Stimulated activated CD8-positive, alpha-beta memory T cell treated with anti-CD3 and anti-CD28 coated beads, Interleukin-4, amount 100 ng/mL, for 4 hours (primary cell): ENCODE results near the gene MYO5C.
"Not testable (repeated sequence)": the region's sequence is repeated elsewhere in the genome, so short reads cannot be mapped to it uniquely, and the experiment has no call there.

ENCODE experiments used
- DNase-seq, 2 donors: peaks; one replicate each; pipeline ENCODE4 v3.0.0-alpha.2; 2020; ENCODE audit warnings: low read depth in 2 of 2, low spot score in 1 of 2

MYO5C gene

GRCh38 chr15:52179278-52180195 lies 116.1 kb downstream of the MYO5C start:
- peak; percentile 70 to 73 for DNase-seq

GRCh38 chr15:52178765-52179164 lies 116.8 kb downstream of the MYO5C start:
- no peak for DNase-seq

- no peak for DNase-seq
These were observed 122.7 kb downstream of the MYO5C start for GRCh38 chr15:52172869-52173268.

DNA sequence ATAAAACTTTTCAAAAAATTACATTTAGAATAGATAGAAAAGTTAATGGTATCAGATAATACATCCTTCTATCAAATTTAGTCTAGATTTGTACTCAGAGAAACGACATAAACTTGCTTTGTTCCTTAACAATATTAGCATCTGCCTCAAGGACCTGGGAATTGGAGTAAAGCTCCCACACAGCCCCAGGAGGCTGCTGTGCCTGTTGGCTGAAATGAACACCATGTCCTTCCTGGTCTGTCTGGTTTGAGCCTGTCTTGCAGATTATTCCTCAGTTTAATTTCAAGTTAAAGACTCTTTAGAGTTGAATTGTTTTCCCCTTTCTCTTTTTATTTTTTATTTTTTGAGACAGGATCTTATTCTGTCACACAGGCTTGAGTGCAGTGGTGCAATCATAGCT lies 123.8 kb downstream of the MYO5C start:
- DNase-seq = no peak

GRCh38 chr15:52171386-52171785 lies 124.2 kb downstream of the MYO5C start:
- DNase-seq = no peak

DNA sequence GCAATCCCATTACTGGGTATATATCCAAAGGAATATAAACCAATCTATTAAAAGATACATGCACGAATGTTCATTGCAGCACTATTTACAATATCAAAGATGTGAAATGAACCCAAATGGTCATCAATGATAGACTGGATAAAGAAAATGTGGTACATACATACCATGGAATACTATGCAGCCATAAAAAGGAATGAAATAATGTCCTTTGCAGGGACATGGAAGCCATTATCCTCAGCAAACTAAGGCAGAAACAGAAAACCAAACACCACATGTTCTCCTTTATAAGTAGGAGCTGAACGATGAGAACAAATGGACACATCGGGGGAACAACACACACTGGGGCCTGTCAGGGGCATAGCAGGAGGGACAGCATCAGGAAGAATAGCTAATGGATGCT lies 125.4 kb downstream of the MYO5C start:
- not testable (repeated sequence) for DNase-seq

GRCh38 chr15:52165494-52166131 lies 130.0 kb downstream of the MYO5C start:
- DNase-seq = not testable (repeated sequence)

- DNase-seq = no peak
These were observed 130.9 kb downstream of the MYO5C start for GRCh38 chr15:52164631-52165265.

DNA sequence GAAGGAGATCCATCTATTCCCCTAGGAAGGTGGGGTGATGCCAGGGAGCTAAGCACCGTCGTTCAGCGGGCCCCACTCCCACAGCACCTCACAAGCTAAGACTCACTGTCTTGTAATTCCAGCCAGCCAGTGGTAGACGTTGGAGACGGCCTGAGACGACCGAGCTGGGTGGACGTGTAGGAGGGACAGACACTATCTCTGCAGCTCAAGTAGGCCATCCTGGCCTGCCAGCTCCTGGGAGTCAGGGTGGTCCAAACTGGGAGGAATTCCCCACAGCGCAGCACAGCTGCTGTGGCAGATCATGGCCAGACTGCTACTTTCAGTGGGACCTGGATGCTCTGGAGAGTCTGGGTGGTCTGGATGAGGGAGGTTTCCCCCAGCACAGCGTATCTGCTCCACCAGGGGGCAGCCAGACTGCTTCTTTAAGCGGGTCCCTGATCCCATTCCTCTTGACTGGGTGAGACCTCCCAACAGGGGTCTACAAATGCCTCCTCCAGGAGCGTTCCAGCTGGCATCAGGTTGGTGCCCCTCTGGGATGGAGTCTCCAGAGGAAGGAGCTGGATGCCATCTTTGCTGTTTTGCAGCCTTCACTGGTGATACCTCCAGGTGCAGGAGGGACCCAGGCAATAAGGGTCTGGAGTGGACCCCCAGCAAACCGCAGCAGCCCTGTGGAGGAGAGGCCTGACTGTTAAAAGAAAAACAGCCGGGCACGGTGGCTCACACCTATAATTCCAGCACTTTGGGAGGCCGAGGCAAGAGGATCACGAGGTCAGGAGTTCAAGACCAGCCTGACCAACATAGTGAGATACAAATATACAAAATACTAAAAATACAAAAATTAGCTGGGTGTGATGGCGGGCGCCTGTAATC lies 132.0 kb downstream of the MYO5C start:
- DNase-seq = no peak

- no peak for DNase-seq
These were observed 132.7 kb downstream of the MYO5C start for GRCh38 chr15:52162876-52163275.

DNA sequence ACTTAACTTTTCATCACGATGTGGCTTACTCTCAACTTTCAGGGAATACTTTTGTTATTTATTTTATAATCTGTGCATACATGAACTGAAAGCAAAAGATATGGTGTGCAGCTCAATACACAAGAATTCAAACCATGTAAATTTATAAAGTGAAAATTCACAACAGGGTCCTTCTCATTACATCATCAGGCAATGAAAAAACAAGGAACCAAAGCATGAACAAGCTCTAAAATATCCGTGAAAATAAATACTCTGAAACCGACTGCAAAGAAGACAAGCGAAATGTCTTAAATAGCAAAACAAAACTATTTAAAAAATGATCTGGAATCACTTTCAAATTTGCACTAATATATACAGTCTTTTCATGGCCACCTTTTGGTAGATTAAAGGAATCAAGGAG lies 133.3 kb downstream of the MYO5C start:
- no peak for DNase-seq

- no peak for DNase-seq
These were observed 134.1 kb downstream of the MYO5C start for GRCh38 chr15:52161406-52161966.

DNA sequence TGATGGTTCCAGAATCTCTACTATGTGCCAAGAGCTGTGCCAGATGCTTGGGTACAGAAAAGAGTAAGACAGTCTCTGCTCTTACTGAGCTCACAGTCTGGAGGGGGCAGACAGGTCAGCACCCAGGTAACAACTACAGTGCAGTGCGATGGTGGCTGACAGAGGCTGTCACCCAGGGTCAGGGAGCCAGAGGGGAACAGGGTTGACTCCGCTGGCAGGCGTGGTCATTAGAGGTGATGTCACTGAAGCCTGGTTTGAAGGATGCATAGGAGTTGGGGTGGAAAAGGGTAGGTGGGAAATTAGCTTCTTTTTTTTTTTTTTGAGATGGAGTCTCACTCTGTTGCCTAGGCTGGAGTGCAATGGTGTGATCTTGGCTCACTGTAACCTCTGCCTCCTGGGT lies 136.0 kb downstream of the MYO5C start:
- DNase-seq = no peak

DNA sequence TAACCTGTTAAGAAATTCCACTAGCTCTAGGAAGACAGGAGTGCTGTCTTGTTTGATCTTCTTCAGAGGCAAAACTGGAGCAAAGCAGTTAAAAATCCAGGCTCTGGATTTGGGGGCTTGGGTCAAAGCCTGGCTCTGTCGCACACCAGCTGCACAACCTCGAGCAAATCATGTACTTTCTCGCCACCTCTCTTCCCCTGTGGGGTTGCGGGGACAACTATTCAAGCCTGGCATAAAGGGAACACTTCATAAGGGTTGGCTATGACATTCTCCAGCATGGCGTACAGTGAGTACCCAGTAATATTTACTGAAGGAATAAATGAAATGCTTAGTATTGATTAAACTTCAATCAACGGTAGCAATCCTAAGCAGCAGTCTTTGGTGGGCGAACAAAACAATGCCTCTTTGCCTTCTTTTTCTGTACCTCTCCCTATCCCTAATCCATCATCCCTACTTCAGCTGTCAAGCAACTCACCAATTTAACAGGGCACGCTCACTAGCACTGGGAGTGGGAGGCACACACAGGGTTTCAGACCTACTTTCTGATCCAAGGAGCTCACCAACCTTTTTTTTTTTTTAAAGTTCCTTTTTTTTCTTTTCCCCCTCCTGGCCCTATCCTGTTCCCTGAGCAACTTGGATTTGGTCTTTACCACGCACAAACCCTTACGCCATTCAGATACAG lies 137.4 kb downstream of the MYO5C start:
- no peak for DNase-seq

- no peak for DNase-seq
These were observed 139.7 kb downstream of the MYO5C start for GRCh38 chr15:52155878-52156277.

GRCh38 chr15:52154896-52155865 lies 140.4 kb downstream of the MYO5C start:
- DNase-seq = no peak

DNA sequence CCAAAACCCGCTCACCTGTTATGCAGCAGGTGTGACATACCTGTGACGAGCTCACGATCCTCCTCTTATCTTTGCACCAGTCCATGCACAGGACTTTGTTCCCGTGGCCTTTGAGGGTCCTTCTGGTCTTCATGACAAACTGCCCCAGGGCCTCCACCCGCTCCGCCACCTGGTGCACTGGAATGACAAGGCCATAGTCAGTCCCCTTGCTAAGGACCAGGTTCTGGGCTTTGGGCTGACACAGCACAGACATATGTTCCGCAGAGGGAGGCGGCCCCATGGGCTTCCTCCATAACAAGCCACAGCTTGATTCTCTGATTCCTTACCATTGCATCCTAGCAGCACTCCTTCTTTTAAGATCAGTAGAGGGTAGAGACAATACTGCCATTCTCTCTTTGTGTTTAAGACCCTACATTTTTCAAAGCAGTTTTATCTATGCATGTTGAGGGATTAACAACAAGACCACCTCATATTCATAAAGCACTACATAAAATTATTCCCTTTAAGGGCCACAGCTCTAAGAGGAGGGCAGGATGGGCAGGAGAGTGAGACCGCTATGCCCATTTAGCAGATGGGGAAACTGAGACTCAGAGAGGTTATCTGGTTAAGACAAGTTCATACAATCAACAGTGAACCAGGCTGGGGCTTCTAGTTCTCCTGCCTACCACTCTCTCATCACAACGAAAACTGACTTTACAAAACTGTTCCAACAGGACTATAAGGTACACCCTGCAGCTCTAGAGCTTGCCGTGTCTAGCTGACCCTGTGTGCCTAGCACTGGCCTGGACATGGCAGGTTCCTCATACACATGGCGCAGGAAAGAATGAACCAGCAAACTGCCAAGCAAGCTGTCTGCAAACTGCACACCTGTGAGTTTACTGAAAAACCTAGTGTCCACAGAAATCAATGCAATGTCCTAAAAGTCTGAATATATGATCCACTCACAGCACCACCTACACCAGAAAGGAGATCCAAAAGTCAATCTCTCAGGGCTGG lies 141.4 kb downstream of the MYO5C start:
- no peak for DNase-seq

DNA sequence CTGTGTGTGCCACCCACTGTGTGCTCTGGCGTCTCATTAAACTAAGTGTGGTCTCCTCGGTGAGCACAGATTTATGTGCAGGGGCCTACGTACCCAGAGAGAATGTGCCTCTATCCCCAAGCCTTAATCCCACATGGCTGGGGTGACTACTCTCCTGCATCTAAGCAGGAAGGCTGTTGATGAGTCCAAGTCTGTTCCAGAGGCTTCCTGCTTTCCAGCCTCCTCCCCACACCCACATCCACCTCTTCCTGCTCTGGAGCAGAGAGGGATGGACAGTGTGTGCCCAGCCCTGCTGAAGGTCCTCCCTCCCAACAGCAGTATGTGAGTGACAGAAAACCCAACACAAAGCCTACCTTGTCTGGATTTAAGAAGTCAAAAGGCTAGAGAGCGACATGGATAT lies 144.3 kb downstream of the MYO5C start:
- no peak for DNase-seq
